K562 (cell line): Measurements from ENCODE around the gene GPC2. TPM values are rescaled to one million over a fixed set of nuclear protein-coding genes. Genes with fewer than 3 reads are reported as not detected.
A peak's percentile ranks its signal among the peaks of the same experiment; 100 is the strongest.

Experiments used
- BCOR ChIP-seq: fragments of 450-650 bp; IDR thresholded peaks from 2 replicates; pipeline ENCODE4 v1.6.1; 2016
- DIDO1 ChIP-seq: fragments of 450-650 bp; IDR thresholded peaks from 2 replicates; pipeline ENCODE4 v1.6.1; 2016; ENCODE audit warnings: low read depth, missing biosample characterization, missing genetic modification characterization
- HCFC1 ChIP-seq: IDR thresholded peaks from 2 replicates; pipeline ENCODE4 v1.6.1; 2012; ENCODE audit warnings: low read depth, low read length, improper control_type of control experiment
- HDAC6 ChIP-seq: IDR thresholded peaks from 2 replicates; pipeline ENCODE4 v1.6.1; 2012; ENCODE audit warnings: low read depth, mild to moderate bottlenecking, control low read depth, inconsistent platforms, low read length, moderate library complexity
- HNRNPL ChIP-seq: fragments of 200-400 bp; formaldehyde crosslinking; IDR thresholded peaks from 2 replicates; pipeline ENCODE4 v1.6.1; 2017; ENCODE audit warnings: low read depth, mild to moderate bottlenecking, low read length
- MBD2 ChIP-seq: sonication (generic); IDR thresholded peaks from 2 replicates; pipeline ENCODE4 v1.6.1; 2016; ENCODE audit warnings: low read depth, borderline replicate concordance
- NR4A1 ChIP-seq, 2 experiments: fragments of 250-450 bp in 1 of 2; fragments of 450-650 bp in 1 of 2; sonication (Bioruptor Pico) in 1 of 2; IDR thresholded peaks; 2 replicates each; pipeline versions ENCODE4 v1.4.0 to v1.6.1; 2016 to 2020; ENCODE audit warnings: mild to moderate bottlenecking in 2 of 2, missing compliant biosample characterization in 1 of 2, missing genetic modification characterization in 1 of 2, moderate library complexity in 1 of 2
- PML ChIP-seq: IDR thresholded peaks from 2 replicates; pipeline ENCODE4 v1.6.1; 2012; ENCODE audit warnings: low read length, inconsistent platforms
- POLR2AphosphoS5 ChIP-seq: IDR thresholded peaks from 2 replicates; pipeline ENCODE4 v1.6.1; 2011; ENCODE audit warnings: mild to moderate bottlenecking, low read depth, low read length, moderate library complexity; ENCODE audit not compliant: control insufficient read depth, insufficient read depth
- PRDM10 ChIP-seq: fragments of 450-650 bp; IDR thresholded peaks from 2 replicates; pipeline ENCODE4 v1.6.1; 2018; ENCODE audit not compliant: partially characterized antibody
- RAD21 ChIP-seq, 2 experiments: fragments of 250-450 bp in 1 of 2; fragments of 450-650 bp in 1 of 2; sonication (Bioruptor Pico) in 1 of 2; formaldehyde crosslinking in 1 of 2; IDR thresholded peaks in 1 of 2; conservative IDR thresholded peaks in 1 of 2; 2 replicates each; pipeline versions ENCODE4 v1.4.0 to v1.8.0; 2020 to 2022; ENCODE audit warnings: mild to moderate bottlenecking in 2 of 2, moderate library complexity in 1 of 2
- SOX6 ChIP-seq: fragments of 450-650 bp; IDR thresholded peaks from 2 replicates; pipeline ENCODE4 v1.6.1; 2014; ENCODE audit warnings: mild to moderate bottlenecking
- TCF7L2 ChIP-seq: fragments of 150-350 bp; IDR thresholded peaks from 2 replicates; pipeline ENCODE4 v1.6.1; 2016; ENCODE audit warnings: low read depth, mild to moderate bottlenecking, low read length, moderate library complexity
- ZNF24 ChIP-seq: fragments of 450-650 bp; IDR thresholded peaks from 2 replicates; pipeline ENCODE4 v1.6.1; 2016
- ZNF780A ChIP-seq: fragments of 250-450 bp; sonication (Bioruptor Pico); IDR thresholded peaks from 2 replicates; pipeline ENCODE4 v1.5.0; 2021; ENCODE audit warnings: mild to moderate bottlenecking
- polyA plus RNA-seq, 8 experiments: library from polyadenylated mRNA; depleted of rRNA in 4 of 8; stranded (reverse) in 5 of 8; unstranded in 3 of 8; fragments of >200 nt; fragmentation: Nextera tagmentation in 2 of 8; fragmentation: Illumina TruSeq in 1 of 8; extraction: Ambion mirVana in 2 of 8; extraction: Trizol in 1 of 8; gene quantifications; 2 replicates each; pipeline versions ENCODE4 v1.2.1 to v1.2.3, GENCODE V29; 2011 to 2014; ENCODE audit warnings: inconsistent platforms in 1 of 8, missing spikeins in 1 of 8
- total RNA-seq, 7 experiments: library from RNA; depleted of rRNA in 6 of 7; stranded (reverse); fragments of >200 nt in 6 of 7; fragmentation: Illumina TruSeq in 2 of 7; extraction: Trizol in 2 of 7; gene quantifications; 2 replicates each; pipeline versions ENCODE4 v1.2.1 to v1.2.3, GENCODE V29; 2011 to 2021; ENCODE audit warnings: low replicate concordance in 1 of 7
- TF ChIP-seq, protein P1 (sequence below), 2 experiments: IDR thresholded peaks in 1 of 2; conservative IDR thresholded peaks in 1 of 2; 2 replicates each; pipeline ENCODE4 v1.6.1; 2016; ENCODE audit warnings: low read depth in 2 of 2, mild to moderate bottlenecking in 1 of 2, missing compliant biosample characterization in 1 of 2, missing genetic modification characterization in 1 of 2, moderate library complexity in 1 of 2
- TF ChIP-seq, protein P2 (sequence below), 2 experiments: fragments of 150-350 bp in 1 of 2; IDR thresholded peaks; 2 replicates each; pipeline ENCODE4 v1.6.1; 2012 to 2016; ENCODE audit warnings: low read depth in 2 of 2, low read length in 2 of 2, mild to moderate bottlenecking in 1 of 2, moderate library complexity in 1 of 2

GPC2 gene
- total and polyA plus RNA-seq, 9 of the 15 experiments (the other 6 are each of a cell fraction or from before 2014, with no cell fraction given): 0.06 to 7.7 (median 1.4) TPM; not detected in 1

DNA sequence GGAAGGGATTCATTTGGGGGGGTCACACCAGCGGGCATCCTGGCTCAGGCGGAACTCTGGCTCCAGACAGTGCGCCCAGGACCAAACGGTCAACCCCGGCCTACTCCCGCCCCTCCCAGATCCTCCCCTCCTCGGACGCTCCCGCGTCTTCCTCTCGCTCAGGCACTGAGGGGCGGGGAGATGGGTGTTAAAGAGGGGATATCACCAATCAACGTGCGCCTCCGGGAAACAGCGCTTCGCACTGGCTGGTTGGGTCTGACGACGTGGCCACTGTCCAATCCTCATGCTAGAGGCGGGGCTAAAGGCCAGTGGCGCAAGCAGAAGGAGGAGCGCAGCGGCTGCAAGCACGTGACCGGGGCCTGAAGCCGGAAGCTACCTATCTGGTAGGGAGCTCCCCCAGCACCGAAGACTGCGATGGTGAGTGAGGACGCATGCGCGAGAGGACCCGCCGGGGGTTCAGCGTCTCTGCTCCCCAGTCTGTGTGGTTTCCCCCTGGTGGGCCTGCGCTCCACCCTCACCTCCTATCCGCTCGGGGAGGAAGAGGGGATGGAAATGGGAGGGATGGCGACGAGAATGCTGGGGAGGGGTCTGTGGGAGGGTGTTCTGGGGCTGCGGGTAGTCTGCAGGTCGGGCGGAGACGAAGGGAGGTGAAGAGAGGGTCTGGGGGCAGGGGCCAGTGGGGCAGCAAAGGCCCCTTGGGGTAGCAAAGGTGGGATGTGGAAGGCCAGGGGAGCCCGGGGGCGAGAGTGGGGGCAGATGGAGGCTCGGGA is 28.4 kb downstream of the GPC2 start, which contains the start of gene LAMTOR4 (continued):
- TF ChIP-seq, protein P1, sequence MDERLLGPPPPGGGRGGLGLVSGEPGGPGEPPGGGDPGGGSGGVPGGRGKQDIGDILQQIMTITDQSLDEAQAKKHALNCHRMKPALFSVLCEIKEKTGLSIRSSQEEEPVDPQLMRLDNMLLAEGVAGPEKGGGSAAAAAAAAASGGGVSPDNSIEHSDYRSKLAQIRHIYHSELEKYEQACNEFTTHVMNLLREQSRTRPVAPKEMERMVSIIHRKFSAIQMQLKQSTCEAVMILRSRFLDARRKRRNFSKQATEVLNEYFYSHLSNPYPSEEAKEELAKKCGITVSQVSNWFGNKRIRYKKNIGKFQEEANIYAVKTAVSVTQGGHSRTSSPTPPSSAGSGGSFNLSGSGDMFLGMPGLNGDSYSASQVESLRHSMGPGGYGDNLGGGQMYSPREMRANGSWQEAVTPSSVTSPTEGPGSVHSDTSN (CRISPR knock-in tag; IDR thresholded peaks at IDR 0.05; ENCODE audit: low read depth): peak; percentile 67
- TF ChIP-seq, protein P1 (tag; conservative IDR thresholded peaks at IDR 0.05; ENCODE audit: low read depth): peak; percentile 98
- TF ChIP-seq BCOR (peak; percentile 26; the same call in 1 of the 2 replicates), PRDM10 (peak; percentile 8), TCF7L2 (0 out of 2 replicates have a peak, but pooled peaks have one; percentile 29), POLR2AphosphoS5 (peak; percentile 67), ZNF780A (no peak), DIDO1 (tag) (peak; percentile 69; the same call in 1 of the 2 replicates), ZNF24 (no peak; the same call in 1 of the 2 replicates), MBD2 (peak; percentile 99), SOX6 (peak; percentile 12; the same call in 1 of the 2 replicates), PML (peak; percentile 59; the same call in 1 of the 2 replicates), HCFC1 (peak; percentile 50), NR4A1 (CRISPR knock-in tag; IDR thresholded peaks at IDR 0.05) (no peak), NR4A1 (tag; IDR thresholded peaks at IDR 0.05) (no peak), HDAC6 (no peak), HNRNPL (no peak), RAD21 (CRISPR knock-in tag; conservative IDR thresholded peaks at IDR 0.05 in 1 of 2, IDR thresholded peaks at IDR 0.05 in 1 of 2) (no peak)
- TF ChIP-seq, protein P2, sequence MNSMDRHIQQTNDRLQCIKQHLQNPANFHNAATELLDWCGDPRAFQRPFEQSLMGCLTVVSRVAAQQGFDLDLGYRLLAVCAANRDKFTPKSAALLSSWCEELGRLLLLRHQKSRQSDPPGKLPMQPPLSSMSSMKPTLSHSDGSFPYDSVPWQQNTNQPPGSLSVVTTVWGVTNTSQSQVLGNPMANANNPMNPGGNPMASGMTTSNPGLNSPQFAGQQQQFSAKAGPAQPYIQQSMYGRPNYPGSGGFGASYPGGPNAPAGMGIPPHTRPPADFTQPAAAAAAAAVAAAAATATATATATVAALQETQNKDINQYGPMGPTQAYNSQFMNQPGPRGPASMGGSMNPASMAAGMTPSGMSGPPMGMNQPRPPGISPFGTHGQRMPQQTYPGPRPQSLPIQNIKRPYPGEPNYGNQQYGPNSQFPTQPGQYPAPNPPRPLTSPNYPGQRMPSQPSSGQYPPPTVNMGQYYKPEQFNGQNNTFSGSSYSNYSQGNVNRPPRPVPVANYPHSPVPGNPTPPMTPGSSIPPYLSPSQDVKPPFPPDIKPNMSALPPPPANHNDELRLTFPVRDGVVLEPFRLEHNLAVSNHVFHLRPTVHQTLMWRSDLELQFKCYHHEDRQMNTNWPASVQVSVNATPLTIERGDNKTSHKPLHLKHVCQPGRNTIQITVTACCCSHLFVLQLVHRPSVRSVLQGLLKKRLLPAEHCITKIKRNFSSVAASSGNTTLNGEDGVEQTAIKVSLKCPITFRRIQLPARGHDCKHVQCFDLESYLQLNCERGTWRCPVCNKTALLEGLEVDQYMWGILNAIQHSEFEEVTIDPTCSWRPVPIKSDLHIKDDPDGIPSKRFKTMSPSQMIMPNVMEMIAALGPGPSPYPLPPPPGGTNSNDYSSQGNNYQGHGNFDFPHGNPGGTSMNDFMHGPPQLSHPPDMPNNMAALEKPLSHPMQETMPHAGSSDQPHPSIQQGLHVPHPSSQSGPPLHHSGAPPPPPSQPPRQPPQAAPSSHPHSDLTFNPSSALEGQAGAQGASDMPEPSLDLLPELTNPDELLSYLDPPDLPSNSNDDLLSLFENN (IDR thresholded peaks at IDR 0.05; ENCODE audit: low read depth in 2 of 2, low read length in 2 of 2): no peak
